ENCODE results near the gene TENT5C. TPM values are rescaled to one million over a fixed set of nuclear protein-coding genes. Genes with fewer than 3 reads are reported as not detected.
A peak's percentile ranks its signal among the peaks of the same experiment; 100 is the strongest.

The TENT5C gene
- total and polyA plus RNA-seq, 10 of the 15 experiments (the other 5 are each of a cell fraction or from before 2014, with no cell fraction given), result 0.19 to 2.4 (median 0.78) TPM

GRCh38 chr1:117634631-117635030 lies 28.8 kb downstream of the TENT5C start (continued):
- TF ChIP-seq USF2 (IDR thresholded peaks at IDR 0.05; ENCODE audit: borderline replicate concordance, low read depth, low read length) (no peak), KLF5 (IDR thresholded peaks at IDR 0.05; ENCODE audit: partially characterized antibody) (no peak), EP300 (IDR thresholded peaks at IDR 0.05; ENCODE audit: borderline replicate concordance in 1 of 2, control insufficient read depth in 1 of 2, low read depth in 2 of 2, low read length in 2 of 2) (no peak), ZSCAN29 (IDR thresholded peaks at IDR 0.05) (no peak), TCF7 (IDR thresholded peaks at IDR 0.05; ENCODE audit: borderline replicate concordance) (no peak)

- DNase-seq (ENCODE audit: low read depth, low spot score) (no peak), ATAC-seq (no peak), FAIRE-seq (no peak)
- no peaks in the 10 kb centered on the region for H3K36me3 ChIP-seq (ENCODE audit: control insufficient read depth in 2 of 2, insufficient read depth in 2 of 2, low read length in 1 of 2)
- H3K27ac ChIP-seq (ENCODE audit: control insufficient read depth, insufficient read depth), result no peak overlapping the region
- ChIA-PET POLR2A (no interaction called here), SMC1A (ENCODE audit: uncharacterized antibody, unreplicated experiment) (interaction anchor here (1.0 to 1.5 kb wide), 2 partner anchors 11 to 25 kb away, joined by 3 read pairs; no protein-coding TSS in a partner anchor), CTCF (no interaction called here), RAD21 (ENCODE audit: unreplicated experiment) (no interaction called here)
- no peaks in the 10 kb centered on the region for H3K9me3 ChIP-seq (replicated peaks; ENCODE audit: control insufficient read depth, insufficient read depth, low read length)
- in situ Hi-C loops (cut with MboI), result no loop called here
- H2AFZ ChIP-seq (ENCODE audit: control insufficient read depth, low read depth, low read length), result no peak overlapping the region
- no peak overlapping the region for H3K9ac ChIP-seq (ENCODE audit: control insufficient read depth, insufficient read depth, low read length)
- 53% methylated on average over 3 of the region's 3 CpGs for WGBS (ENCODE audit: insufficient coverage, insufficient replicate concordance, low lambda C conversion rate, missing lambda C conversion rate)
- H3K4me2 ChIP-seq (ENCODE audit: control insufficient read depth, insufficient read depth), result no peak overlapping the region
- no peaks in the 10 kb centered on the region; the same call in 1 of the 2 replicates for H4K20me1 ChIP-seq (ENCODE audit: control insufficient read depth, insufficient read depth)
- no peak overlapping the region for H3K4me3 ChIP-seq
- no TSS peak for BruUV-seq (replicated peaks)
- H3K4me1 ChIP-seq (ENCODE audit: control insufficient read depth, insufficient read depth, low read length), result peaks cover 26% of the 10 kb centered on the region
- intact Hi-C loops (cut with micrococcal nuclease; ENCODE audit: unreplicated experiment), result no loop called here
- no peaks in the 10 kb centered on the region for H3K79me2 ChIP-seq (ENCODE audit: control insufficient read depth, insufficient read depth, low read length)
- H3K27me3 ChIP-seq (replicated peaks in 1 of 2; ENCODE audit: control insufficient read depth in 2 of 2, insufficient read depth in 2 of 2, low read length in 1 of 2), result peaks cover 0 to 1% of the 10 kb centered on the region in 2 experiments; a peak in 3 of 4 replicates
- TF ChIP-seq IKZF1 (conservative IDR thresholded peaks at IDR 0.05) (peak; percentile 30; the same call in 1 of the 2 replicates), SMC3 (IDR thresholded peaks at IDR 0.05; ENCODE audit: borderline replicate concordance, low read length) (no peak), HSF1 (IDR thresholded peaks at IDR 0.05; ENCODE audit: low read depth, low read length) (no peak), BCL3 (IDR thresholded peaks at IDR 0.05; ENCODE audit: borderline replicate concordance, insufficient read depth, low read depth, low read length, poor library complexity, severe bottlenecking) (no peak), CUX1 (IDR thresholded peaks at IDR 0.05; ENCODE audit: insufficient replicate concordance, low read depth, low read length) (no peak), EGR1 (IDR thresholded peaks at IDR 0.05; ENCODE audit: borderline replicate concordance in 1 of 2, low read depth in 2 of 2, low read length in 2 of 2) (no peak), BRCA1 (IDR thresholded peaks at IDR 0.05; ENCODE audit: low read depth, low read length) (no peak), BHLHE40 (IDR thresholded peaks at IDR 0.05; ENCODE audit: borderline replicate concordance in 1 of 2, low read depth in 2 of 2, low read length in 1 of 2) (no peak)
These were observed 30.0 kb downstream of the TENT5C start for GRCh38 chr1:117635805-117636204.

Data from GM12878 (cell line).